H1 (cell line): ENCODE data around the gene GMFB. TPM values are rescaled to one million over a fixed set of nuclear protein-coding genes. Genes with fewer than 3 reads are reported as not detected.

Experiments used
- CBX8 ChIP-seq: fragments of 300-800, 300-1000 bp; sonication (generic); IDR thresholded peaks from 2 replicates; pipeline ENCODE4 v1.7.1; 2016; ENCODE audit warnings: low read depth, low read length, borderline replicate concordance
- CHD1 ChIP-seq: IDR thresholded peaks from 2 replicates; pipeline ENCODE4 v1.6.1; 2012; ENCODE audit warnings: low read depth, low read length, improper control_type of control experiment
- KDM4A ChIP-seq: IDR thresholded peaks from one replicate; pipeline ENCODE4 v1.7.1; 2012; ENCODE audit warnings: low read depth, mild to moderate bottlenecking, moderate library complexity, low read length, inconsistent platforms; ENCODE audit not compliant: severe bottlenecking
- SP2 ChIP-seq: IDR thresholded peaks from 2 replicates; pipeline ENCODE4 v1.6.1; 2012; ENCODE audit warnings: mild to moderate bottlenecking, low read length, inconsistent platforms
- TCF12 ChIP-seq: IDR thresholded peaks from 2 replicates; pipeline ENCODE4 v1.6.1; 2011; ENCODE audit warnings: low read depth, mild to moderate bottlenecking, low read length
- polyA plus RNA-seq, 7 experiments: library from polyadenylated mRNA; depleted of rRNA in 3 of 7; stranded (reverse) in 5 of 7; unstranded in 2 of 7; fragments of >200 nt in 5 of 7; fragments of 200-250 nt in 2 of 7; gene quantifications; 1 replicate in 5 of 7; 2 replicates in 1 of 7; 4 replicates in 1 of 7; pipeline versions ENCODE4 v1.2.1 to v1.2.3, GENCODE V29; 2011 to 2013; ENCODE audit warnings: missing spikeins in 2 of 7, mixed read lengths in 2 of 7
- total RNA-seq: library from RNA; stranded (reverse); fragmentation: NEBNext Ultra II Directional; extraction: Animal tissue kit (Norgen Biotek cat#: 25700); gene quantifications from 2 replicates; pipeline ENCODE4 v1.2.1, GENCODE V29; 2021
- TF ChIP-seq, protein P1 (sequence below): IDR thresholded peaks from 2 replicates; pipeline ENCODE4 v1.6.1; 2012; ENCODE audit warnings: inconsistent platforms

GMFB gene
- total and polyA plus RNA-seq, 2 of the 8 experiments (the other 6 are each of a cell fraction or from before 2014, with no cell fraction given), result 17.9 to 77.3 TPM

DNA sequence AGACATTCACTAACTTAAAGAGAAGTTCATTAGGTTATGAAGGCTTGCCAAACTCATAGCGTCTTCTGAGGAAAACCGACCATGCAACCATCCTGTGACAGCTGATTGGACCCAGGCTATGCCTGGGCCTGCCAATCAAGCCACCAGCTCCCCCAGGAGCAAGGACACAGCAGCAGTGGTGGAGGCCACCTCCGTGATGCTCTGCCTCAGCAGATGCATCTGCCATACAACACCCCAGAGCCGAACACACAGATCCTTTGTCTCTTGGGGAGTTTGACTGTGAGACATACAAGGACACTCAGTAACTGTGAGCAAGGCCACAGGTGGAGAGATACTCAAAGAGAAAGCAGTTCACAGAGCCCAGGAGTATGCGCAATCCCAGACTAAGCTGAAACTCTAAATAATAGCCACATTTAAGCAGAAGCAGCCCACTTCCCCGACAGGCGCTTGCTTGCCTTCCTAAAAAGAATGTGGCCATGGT lies 37.6 kb downstream of the GMFB start (continued):
- TF ChIP-seq, protein P1, sequence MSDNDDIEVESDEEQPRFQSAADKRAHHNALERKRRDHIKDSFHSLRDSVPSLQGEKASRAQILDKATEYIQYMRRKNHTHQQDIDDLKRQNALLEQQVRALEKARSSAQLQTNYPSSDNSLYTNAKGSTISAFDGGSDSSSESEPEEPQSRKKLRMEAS, result no peak
- no peak for TF ChIP-seq CHD1
- no peak for TF ChIP-seq KDM4A
- TF ChIP-seq SP2, result no peak
- TF ChIP-seq TCF12, result no peak
- no peak for TF ChIP-seq CBX8
